Cardiac muscle cell (in vitro differentiated cells and primary cell): ENCODE results near the gene KCNJ13. TPM values are rescaled to one million over a fixed set of nuclear protein-coding genes. Genes with fewer than 3 reads are reported as not detected.

ENCODE experiments used
- DNase-seq, 2 donors: peaks; one replicate each; pipeline versions ENCODE4 v3.0.0 to v3.0.0-alpha.2; 2010 to 2017; ENCODE audit warnings: low read depth in 1 of 2, low spot score in 1 of 2
- H3K27ac ChIP-seq: fragments of 200-600 bp; sonication (generic); 2 replicates; pipeline ENCODE4 v1.5.1; 2016
- H3K27me3 ChIP-seq: fragments of 200-600 bp; sonication (generic); 2 replicates; pipeline ENCODE4 v1.6.0; 2016; ENCODE audit warnings: control low read depth
- H3K36me3 ChIP-seq: fragments of 200-600 bp; sonication (generic); 2 replicates; pipeline ENCODE4 v1.5.1; 2016; ENCODE audit warnings: control low read depth
- H3K4me1 ChIP-seq: fragments of 200-600 bp; sonication (generic); 2 replicates; pipeline ENCODE4 v1.8.1; 2017; ENCODE audit warnings: low read depth, mild to moderate bottlenecking, mixed run types
- H3K4me3 ChIP-seq: fragments of 200-600 bp; sonication (generic); 2 replicates; pipeline ENCODE4 v1.5.1; 2016; ENCODE audit warnings: mild to moderate bottlenecking
- H3K9me3 ChIP-seq: fragments of 200-600 bp; sonication (generic); 2 replicates; pipeline ENCODE4 v1.5.1; 2017; ENCODE audit warnings: low read depth, mild to moderate bottlenecking, control low read depth
- CTCF ChIP-seq: IDR thresholded peaks from 2 replicates; pipeline ENCODE4 v1.5.1; 2012; ENCODE audit warnings: low read depth, mild to moderate bottlenecking, low read length
- polyA plus RNA-seq: library from polyadenylated mRNA; unstranded; fragments of >200 nt; fragmentation: Nextera tagmentation; extraction: Ambion mirVana; gene quantifications from 2 replicates; pipeline ENCODE4 v1.2.1, GENCODE V29; 2016
- total RNA-seq: library from RNA; depleted of rRNA; stranded (reverse); fragments of >200 nt; gene quantifications from 2 replicates; pipeline ENCODE4 v1.2.3, GENCODE V29; 2016

The KCNJ13 gene
- total RNA-seq: not detected in 2 replicates
- 0.96 and 1.3 TPM in 2 replicates for polyA plus RNA-seq

- TF ChIP-seq CTCF: no peak
- no peak within 1 kb of the TSS for H3K4me3 ChIP-seq
- DNase-seq: no peak
- H3K27ac ChIP-seq: no peak within 1 kb of the TSS
- H3K9me3 ChIP-seq: no peaks in the 10 kb centered on the region
- H3K27me3 ChIP-seq: no peaks in the 10 kb centered on the region
- peaks cover 16% of the 10 kb centered on the region for H3K4me1 ChIP-seq
- peaks cover 3% of the 10 kb centered on the region for H3K36me3 ChIP-seq
These were observed at the start of gene KCNJ13 for GRCh38 chr2:232776435-232776834. TSS of gene KCNJ13 (minus strand) at chr2:232776565. CDS start at chr2:232771362, 5,203 bp downstream.

GRCh38 chr2:232817756-232818155, 41.4 kb upstream of the KCNJ13 start:
- Histone ChIP-seq H3K4me1 (no peaks in the 10 kb centered on the region), H3K36me3 (peaks cover 56% of the 10 kb centered on the region)
- DNase-seq: no peak

GRCh38 chr2:232816657-232817056, 40.3 kb upstream of the KCNJ13 start:
- no peaks in the 10 kb centered on the region for H3K4me1 ChIP-seq
- no peak for TF ChIP-seq CTCF
- no peak overlapping the region for H3K27ac ChIP-seq
- no peaks in the 10 kb centered on the region for H3K27me3 ChIP-seq
- H3K4me3 ChIP-seq: no peak overlapping the region
- no peak for DNase-seq
- H3K36me3 ChIP-seq: peaks cover 62% of the 10 kb centered on the region
- no peaks in the 10 kb centered on the region for H3K9me3 ChIP-seq

More at GRCh38 chr2:232817756-232818155, 41.4 kb upstream of the KCNJ13 start:
- no peak overlapping the region for H3K27ac ChIP-seq
- H3K27me3 ChIP-seq: no peaks in the 10 kb centered on the region
- no peak for TF ChIP-seq CTCF
- no peak overlapping the region for H3K4me3 ChIP-seq
- no peaks in the 10 kb centered on the region for H3K9me3 ChIP-seq

GRCh38 chr2:232815569-232815968, 39.2 kb upstream of the KCNJ13 start:
- Histone ChIP-seq H3K4me3 (no peak overlapping the region), H3K27ac (no peak overlapping the region), H3K36me3 (peaks cover 72% of the 10 kb centered on the region), H3K4me1 (no peaks in the 10 kb centered on the region), H3K27me3 (no peaks in the 10 kb centered on the region), H3K9me3 (no peaks in the 10 kb centered on the region)
- TF ChIP-seq CTCF: no peak
- no peak for DNase-seq

- H3K27ac ChIP-seq: no peak overlapping the region
- TF ChIP-seq CTCF: no peak
- no peaks in the 10 kb centered on the region for H3K27me3 ChIP-seq
- H3K9me3 ChIP-seq: no peaks in the 10 kb centered on the region
- H3K4me1 ChIP-seq: no peaks in the 10 kb centered on the region
- no peak overlapping the region for H3K4me3 ChIP-seq
- H3K36me3 ChIP-seq: peaks cover 66% of the 10 kb centered on the region
- no peak for DNase-seq
These were observed 34.1 kb upstream of the KCNJ13 start for GRCh38 chr2:232810444-232810843.
